HG03060 (cell line): ENCODE data around the gene BCL6.

ENCODE experiments used
- ATAC-seq: cut with Tn5 transposase; IDR thresholded peaks from one replicate; pipeline ENCODE4 v1.9.1; 2021; ENCODE audit warnings: low read depth, moderate number of reproducible peaks; ENCODE audit not compliant: unreplicated experiment

BCL6 gene

DNA sequence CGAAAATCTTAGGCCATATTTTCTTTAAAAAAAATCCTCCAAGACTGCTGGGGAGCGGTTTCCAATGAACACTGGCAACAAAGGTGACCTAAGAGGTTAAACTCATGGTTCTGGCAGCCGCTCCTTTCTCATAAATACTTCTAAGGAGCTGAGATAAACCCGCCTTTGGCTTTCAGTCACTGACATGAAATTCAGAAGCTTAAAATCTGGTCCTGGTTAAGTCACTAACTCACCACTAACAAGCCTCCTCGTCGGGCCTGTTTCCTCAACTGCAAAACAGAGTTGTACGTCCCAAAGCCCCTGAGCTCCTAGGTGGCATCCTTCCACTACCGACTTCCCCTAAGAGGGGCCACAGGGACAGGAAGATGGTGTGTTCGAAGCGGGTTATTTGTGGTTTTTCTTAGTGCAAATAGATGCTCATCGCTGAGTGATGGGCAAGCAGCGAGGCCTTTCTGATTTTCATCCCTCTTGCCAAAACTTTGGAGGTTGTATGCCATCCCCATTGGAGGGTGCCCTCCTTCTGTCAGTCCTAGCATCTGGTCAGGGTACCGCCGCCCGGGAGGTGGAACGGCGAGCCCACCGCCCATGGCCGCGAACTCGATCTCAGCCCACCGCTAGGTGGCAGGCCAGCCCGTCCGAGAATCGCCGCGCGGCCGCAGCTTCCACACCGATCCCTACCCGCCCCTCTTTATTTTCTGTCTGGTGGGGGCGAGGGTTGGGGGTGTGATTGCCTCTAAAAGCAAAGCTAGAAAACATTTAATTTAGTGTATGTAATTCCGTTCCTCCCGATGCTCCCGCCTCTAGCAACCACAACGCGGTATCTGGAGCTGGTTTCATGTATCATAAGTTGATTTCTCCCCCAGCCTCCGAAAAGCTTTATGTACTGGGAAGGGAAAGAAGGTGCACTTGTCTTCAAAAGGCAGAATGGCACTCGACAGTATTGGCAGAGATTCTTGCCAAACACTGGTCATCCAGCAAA is 4.6 kb downstream of the BCL6 start:
- no peak for ATAC-seq

DNA sequence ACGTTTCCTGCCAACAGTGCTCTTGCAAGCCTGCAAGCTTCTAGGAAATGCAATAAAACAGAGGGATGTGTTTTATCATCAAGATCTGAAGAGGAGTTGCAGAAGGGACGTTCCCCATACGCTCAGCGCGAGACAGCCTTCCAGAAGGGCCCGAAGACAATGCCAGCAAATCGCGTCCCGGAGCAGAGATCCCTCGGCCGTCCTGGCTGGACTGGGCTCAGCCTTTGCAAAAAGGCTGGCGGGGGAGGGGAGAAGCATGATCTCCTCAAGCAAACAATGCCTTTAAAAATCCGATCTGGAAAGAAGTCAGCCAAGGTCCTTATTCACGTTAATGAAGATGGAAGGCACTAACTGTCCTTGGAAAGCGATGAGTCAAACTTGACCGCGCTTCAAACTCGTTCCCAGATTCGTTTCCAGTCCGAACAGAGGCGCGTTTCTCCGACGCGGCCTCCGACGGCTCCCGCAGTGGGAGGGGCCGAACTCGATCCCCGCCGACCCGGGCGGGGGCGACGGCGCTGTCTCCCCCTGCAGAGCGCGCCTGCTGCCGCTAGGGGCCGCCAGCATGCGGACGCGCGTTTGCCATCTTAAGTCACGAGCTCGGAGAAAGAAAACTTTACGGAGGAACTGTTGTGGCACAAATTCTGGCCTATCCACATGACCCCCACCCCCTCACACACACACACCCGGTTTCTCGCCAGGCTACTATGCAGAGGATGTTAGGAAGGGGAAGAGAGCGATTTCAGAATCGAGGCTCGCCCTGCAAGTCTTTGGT is 5.5 kb downstream of the BCL6 start:
- no peak for ATAC-seq

DNA sequence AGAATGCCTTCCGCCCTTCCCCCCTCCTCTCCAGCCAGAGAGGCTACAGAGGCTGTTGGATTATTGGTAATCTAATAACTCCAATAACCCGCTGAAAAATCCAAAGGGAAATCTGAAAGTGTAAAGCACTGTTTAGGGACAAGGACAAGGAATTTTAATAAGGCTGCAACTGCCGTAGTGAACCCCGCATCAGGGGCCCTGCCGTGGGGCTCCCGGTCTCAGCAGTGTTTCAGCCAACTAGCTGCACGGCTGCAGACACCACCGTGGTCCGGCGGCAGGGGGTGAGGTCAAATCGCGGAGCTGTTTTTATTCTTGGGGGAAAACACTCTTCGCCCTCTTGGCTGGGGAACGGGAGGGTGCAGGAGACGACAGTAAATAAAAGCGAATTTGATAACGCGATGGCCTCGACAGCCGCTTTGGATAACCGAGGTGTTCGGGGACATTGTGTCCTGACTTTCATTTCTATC is 6.1 kb downstream of the BCL6 start:
- no peak for ATAC-seq

DNA sequence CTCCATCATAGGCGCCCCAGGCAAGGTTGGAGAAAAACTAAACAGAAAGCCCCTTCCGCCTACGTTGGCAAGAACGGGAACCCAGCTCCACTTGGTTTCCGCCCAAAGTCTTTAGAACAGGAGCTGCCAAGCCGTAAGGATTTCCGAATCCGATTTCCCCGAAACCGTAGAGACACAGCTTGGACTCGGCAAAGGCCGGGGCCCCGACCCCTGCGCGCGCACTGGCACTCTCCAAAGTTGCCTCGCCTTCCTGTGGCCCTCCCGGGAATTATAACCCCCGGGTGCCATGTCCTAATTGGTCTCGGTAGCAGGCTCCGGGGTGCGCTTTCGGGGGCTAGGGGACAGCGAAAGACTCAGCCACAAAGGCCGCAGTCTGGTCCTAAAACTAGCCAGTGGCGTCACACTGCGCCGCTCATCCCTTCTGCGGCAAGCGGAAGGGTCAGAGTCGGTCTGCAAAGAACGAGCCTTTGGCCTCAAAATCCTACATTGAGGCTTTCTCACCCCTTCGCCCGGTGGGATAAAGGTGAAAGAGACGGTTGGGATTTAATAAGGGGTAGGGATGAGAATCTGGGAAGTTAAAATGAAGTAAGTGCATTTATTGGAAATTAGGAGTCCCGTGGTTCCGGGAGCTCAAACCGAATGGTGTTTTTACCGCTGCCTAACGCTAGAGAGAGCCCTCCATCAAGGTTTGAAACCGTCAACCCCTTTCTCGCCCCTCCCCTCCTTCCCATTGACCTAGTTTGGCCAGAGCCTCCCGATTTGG is 6.8 kb downstream of the BCL6 start:
- no peak for ATAC-seq

DNA sequence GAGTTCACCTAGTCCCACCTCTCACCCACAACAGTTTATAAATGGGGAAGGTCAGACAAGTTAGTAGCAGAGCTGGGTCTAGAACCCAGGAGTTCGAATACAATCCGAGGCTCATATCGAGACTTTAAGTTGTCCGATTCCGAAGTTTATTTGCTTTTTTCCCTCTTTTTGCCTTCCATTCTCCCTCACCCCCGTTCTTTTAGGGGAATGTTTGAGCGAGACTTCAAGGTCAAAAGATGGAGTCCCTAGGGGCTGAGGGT is 7.3 kb downstream of the BCL6 start:
- ATAC-seq, result no peak

DNA sequence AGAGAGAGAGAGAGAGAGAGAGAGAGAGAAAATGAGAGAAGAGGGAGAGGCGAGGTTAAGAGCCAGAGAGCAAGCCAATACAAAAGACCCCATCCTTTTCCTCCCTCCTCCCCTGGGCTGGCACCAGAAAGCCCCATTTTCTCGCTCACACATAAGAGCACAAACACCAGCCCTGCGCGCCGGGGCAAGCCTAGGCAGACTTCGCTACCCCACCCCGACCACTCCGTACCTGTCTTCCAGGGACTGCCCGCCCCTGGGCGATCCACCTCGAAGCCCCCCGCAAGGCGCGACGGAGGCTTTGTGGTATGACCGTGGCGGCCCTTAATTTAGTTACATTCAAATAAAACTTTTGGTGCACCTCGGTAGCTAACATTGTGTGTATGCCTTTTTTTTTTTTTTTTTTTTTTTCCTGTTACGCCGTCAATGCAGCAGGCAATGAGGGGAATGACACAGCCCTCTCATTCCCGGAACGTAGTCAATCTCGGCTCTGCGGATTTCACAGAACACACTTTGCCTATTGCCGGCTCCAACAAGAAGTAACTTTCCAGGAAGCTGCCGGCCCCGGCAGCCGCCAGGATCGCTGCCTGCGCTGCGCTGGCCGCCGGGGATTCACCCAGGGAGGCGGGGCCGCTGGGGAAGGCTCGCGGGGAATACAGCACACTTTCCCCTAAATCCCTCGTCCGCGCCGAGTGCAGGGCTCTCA is 7.7 kb downstream of the BCL6 start:
- ATAC-seq, result no peak

DNA sequence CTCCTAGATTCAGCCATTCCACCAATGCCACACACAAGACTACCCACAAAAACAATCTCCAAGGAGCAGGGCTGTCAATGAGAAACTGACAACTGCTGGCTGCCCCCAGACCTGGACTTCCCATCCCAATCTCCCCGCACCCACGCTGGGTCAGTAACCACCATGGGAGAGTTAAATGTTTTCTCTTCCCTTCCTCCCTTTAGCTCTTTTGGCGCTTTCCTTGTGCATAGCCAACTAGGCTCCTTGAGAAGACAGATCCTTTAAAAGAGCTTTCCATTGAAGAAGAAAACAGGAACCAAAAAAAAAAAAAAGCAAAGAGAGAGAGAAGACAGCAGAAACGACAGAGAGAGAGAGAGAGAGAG is 8.3 kb downstream of the BCL6 start:
- ATAC-seq, result no peak

DNA sequence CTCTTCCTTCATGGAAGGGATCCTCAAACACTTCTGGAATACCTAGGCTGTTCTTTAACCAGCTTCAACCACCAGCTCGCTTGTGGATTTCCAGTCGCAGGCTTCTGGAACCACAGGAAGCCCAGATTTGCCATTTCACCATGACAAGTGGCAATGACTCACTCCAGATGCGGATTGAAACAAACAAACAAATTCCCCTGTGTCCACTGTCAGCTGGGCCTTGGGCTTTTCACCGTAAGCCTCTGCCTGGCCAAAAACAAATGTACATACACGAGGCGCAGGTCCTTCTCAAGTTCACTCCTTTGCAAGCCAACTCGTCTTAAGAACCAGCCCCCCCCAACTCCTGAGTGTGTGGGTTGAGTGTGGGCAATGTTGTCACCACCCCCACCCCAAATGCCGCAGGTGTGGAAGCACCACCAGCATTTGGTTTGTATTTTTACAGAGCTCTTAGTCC is 8.8 kb downstream of the BCL6 start:
- ATAC-seq, result no peak

DNA sequence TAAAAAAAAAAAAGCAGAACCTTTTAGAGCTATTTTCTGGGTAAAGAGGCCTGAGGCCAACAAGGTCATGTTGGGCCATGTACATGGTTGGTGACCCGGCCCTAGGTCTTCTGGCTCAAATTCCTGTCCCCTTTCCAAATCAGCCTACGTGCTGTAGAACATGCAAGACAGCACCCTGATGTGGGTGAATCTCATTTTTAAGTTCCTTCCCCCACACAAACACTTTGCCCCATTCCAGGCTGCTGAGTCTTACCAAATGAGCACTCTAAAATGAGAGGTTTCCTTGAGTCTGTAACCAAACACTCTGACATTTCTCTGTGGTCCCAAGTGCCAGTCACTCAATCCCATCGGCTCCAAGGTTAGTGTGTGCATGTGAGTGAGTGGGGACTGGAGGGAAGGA is 9.4 kb downstream of the BCL6 start:
- ATAC-seq, result no peak

DNA sequence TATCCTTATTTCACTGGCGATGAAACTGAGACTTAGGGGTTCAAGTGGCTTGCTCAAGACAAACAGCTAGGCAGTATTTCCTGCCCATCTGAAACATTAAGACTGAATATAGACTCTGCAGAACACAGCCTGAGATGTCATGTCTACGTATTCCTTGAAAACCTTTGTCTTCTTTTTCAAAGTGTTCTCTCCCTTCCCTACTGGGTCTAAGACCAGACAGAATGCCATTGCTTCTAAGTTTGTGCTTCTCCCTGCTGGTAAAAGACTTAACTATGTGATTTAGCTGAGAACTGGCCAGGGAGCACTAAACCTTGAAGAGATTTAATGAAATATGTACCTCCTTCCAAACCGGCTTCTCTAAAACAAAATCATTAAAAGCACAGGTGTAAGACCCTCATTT is 9.9 kb downstream of the BCL6 start:
- ATAC-seq, result no peak

DNA sequence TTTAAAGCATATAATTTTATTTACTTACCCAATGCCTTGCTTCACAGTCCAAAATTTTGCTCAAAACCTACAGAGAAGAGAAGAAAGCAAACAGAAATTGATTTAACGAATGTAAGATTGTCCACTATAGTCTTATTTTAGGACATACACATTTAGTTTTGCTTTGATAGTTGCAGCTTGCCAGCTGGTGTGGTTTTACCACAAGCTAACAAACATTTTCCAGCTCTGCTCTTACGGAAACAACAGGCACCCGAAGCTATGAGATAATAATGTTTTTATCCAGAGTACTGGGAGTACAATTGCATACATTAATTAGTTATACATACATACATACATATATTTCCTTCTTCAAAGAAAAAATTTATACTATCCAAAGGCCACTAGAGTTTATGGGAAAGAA is 10.4 kb downstream of the BCL6 start:
- no peak for ATAC-seq

DNA sequence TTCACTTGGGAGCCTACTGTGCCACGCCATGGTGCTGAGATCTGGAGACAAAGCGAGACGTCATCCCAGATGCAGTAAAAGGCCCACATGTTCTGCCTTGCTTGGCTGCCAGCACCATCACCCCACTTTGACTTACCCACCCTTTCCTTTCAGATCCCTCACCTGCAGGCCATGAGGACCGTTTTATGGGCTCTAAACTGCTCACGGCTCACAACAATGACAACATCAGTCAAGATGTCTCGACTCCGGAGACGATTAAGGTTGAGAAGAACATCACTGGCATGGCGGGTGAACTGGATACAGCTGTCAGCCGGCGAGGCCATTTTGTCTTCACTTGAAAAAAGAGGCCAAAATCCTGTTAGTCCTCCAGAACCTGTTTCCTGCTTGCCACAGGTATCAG is 11.9 kb downstream of the BCL6 start:
- ATAC-seq, result no peak

DNA sequence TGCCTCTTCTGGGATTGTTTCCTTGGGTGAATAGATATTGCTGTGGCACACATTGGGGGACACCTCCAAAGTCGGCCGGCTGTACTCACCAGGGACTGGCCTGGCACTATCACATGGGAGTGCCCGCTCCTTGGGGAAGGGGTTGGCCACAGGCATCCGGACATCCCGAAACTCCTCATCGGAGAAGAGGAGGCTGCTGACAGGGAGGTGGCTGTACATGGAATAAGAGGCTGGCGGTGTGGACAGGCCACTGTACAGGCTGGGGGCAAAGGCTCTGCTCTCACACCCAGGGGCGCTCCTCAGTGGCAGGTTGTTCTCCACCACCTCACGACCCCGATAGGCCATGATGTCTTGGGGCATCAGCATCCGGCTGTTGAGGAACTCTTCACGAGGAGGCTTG is 15.7 kb downstream of the BCL6 start:
- no peak for ATAC-seq

DNA sequence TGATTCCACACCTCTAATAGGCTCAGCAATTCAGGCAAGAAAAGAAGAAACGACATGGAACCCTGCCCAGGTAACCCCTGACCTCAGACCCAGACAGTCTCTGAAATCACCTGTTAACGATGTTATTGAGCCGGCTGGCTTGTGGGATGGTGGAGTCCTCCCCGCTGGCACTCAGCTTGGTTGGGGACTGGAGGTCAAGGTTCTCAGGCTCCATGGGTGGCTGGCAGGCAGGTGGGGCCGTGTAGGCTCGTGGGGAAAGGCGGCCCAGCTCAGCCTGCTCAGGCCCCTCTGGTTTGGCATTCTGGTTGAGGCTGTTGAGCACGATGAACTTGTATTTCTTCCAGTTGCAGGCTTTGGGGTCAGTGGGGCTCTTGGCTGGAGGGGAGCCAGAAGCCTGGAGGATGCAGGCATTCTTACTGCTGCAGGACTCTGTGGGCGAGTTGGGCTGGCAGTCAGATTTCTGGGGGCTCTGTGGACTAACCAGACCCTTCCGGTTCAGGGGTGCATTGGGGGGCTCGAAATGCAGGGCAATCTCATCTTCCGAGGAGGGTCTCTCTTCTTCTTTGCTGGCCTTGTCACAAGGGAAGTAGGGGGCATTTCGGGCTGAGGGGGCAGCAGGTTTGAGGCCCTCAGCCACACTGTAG is 16.2 kb downstream of the BCL6 start:
- ATAC-seq, result no peak

DNA sequence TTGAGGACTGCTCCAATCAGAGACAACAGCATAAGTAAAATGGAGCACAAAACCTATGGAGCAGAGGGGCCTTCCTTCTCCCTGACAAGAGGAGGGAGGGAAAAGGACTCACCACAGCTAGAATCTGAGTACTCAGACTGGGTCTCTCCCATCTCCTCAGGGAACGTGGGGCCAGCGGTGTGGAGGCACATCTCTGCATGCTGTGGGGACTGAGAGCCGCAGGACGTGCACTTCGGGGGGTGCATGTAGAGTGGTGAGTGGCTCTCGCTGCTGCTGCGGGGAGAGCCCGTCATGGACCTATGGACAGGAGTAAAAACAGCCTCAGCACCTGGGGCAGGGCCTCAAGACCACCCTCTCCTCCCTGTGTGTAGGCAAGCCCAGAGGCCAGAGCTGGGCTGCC is 17.0 kb downstream of the BCL6 start:
- ATAC-seq, result no peak

DNA sequence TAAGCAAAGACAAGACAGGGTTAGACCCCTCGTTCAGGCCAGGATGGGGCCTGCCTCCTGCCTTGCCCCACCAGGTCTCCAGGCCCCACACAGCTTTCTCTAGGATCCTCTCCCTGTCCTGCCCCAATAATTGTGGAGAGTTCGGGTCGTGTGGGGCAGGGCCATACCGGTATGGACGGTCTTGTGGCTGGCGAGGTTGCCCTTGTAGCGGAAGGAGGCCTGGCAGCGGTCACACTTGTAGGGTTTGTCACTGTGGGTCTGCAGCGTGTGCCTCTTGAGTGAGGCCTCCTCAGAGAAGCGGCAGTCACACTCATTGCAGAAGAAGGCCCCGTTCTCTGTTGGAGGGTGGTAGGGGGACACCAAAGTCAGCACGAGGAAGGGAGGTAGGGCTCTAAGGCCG is 18.7 kb downstream of the BCL6 start:
- no peak for ATAC-seq

DNA sequence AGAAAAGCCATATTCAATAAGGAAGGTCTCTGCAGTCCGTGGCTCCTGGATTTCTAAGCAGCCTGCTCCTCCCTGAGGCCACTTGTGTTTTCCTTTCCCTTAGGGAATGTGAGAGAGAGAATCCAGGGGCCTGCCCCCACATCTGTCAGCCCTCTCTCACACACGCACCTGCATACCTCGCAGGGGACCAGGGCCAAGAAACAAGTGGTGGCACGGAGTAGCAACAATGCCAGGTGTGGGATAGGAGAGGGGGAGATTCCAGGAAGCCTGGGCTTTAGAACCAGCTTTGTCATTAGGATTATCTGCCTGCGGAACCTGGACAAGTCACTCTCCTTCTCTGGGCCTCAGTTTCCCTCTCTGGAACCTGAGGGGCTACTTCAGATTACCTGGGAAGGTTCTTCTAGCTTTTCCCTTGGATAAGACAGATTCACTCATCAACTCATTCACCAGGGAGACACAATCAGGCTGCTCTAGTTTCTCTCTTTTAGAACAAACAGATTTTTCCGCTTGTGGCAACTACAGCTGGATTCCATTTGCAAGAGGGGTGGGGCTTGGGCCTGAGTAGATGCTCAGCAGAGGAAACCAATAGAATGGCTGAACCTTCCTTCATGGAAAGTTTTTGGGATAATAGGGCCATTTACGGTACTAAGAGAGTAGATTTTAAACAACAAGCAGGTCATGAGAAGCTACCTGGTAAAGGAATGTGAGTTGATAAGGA is 19.5 kb downstream of the BCL6 start:
- no peak for ATAC-seq

DNA sequence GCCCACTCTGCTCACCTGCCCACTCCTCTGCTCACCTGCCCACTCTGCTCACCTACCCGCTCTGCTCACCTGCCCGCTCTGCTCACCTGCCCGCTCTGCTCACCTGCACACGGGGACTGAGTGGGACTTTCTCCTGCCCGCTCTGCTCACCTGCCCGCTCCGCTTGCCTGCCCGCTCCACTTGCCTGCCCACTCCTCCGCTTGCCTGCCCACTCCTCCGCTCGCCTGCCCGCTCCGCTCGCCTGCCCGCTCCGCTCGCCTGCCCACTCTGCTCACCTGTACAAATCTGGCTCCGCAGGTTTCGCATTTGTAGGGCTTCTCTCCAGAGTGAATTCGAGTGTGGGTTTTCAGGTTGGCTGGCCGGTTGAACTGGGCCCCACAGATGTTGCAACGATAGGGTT is 20.0 kb downstream of the BCL6 start:
- no peak for ATAC-seq

DNA sequence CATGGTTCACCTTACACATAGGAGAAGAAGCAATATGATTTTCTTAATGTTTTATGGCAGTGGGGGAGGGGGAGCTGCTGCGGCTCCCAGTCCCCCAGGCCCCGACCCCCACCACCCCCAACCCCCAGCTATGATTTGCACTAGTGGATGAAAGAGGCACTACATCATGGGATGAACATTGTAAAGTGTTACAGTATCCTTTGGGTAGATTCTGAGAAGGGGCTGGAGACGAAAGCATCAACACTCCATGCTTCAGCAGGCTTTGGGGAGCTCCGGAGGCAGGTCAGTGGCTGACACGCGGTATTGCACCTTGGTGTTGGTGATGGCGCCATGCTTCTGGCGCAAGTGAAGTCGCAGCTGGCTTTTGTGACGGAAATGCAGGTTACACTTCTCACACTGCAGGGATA is 23.1 kb downstream of the BCL6 start:
- ATAC-seq, result no peak
